Cardiac muscle cell (in vitro differentiated cells and primary cell): ENCODE data around the gene COL27A1. TPM values are rescaled to one million over a fixed set of nuclear protein-coding genes. Genes with fewer than 3 reads are reported as not detected.

ENCODE experiments used
- DNase-seq, 2 donors: peaks; one replicate each; pipeline versions ENCODE4 v3.0.0 to v3.0.0-alpha.2; 2010 to 2017; ENCODE audit warnings: low read depth in 1 of 2, low spot score in 1 of 2
- H3K27ac ChIP-seq: fragments of 200-600 bp; sonication (generic); 2 replicates; pipeline ENCODE4 v1.5.1; 2016
- H3K27me3 ChIP-seq: fragments of 200-600 bp; sonication (generic); 2 replicates; pipeline ENCODE4 v1.6.0; 2016; ENCODE audit warnings: control low read depth
- H3K36me3 ChIP-seq: fragments of 200-600 bp; sonication (generic); 2 replicates; pipeline ENCODE4 v1.5.1; 2016; ENCODE audit warnings: control low read depth
- H3K4me1 ChIP-seq: fragments of 200-600 bp; sonication (generic); 2 replicates; pipeline ENCODE4 v1.8.1; 2017; ENCODE audit warnings: low read depth, mild to moderate bottlenecking, mixed run types
- H3K4me3 ChIP-seq: fragments of 200-600 bp; sonication (generic); 2 replicates; pipeline ENCODE4 v1.5.1; 2016; ENCODE audit warnings: mild to moderate bottlenecking
- H3K9me3 ChIP-seq: fragments of 200-600 bp; sonication (generic); 2 replicates; pipeline ENCODE4 v1.5.1; 2017; ENCODE audit warnings: low read depth, mild to moderate bottlenecking, control low read depth
- polyA plus RNA-seq: library from polyadenylated mRNA; unstranded; fragments of >200 nt; fragmentation: Nextera tagmentation; extraction: Ambion mirVana; gene quantifications from 2 replicates; pipeline ENCODE4 v1.2.1, GENCODE V29; 2016
- total RNA-seq: library from RNA; depleted of rRNA; stranded (reverse); fragments of >200 nt; gene quantifications from 2 replicates; pipeline ENCODE4 v1.2.3, GENCODE V29; 2016
- TF ChIP-seq, protein P1 (sequence below): IDR thresholded peaks from 2 replicates; pipeline ENCODE4 v1.5.1; 2012; ENCODE audit warnings: low read depth, mild to moderate bottlenecking, low read length

Gene COL27A1
- total and polyA plus RNA-seq, 2 experiments from 2014 or later = 12.2 to 19.2 TPM

- Histone ChIP-seq H3K36me3 (no peaks in the 10 kb centered on the region), H3K9me3 (no peaks in the 10 kb centered on the region), H3K27me3 (no peaks in the 10 kb centered on the region), H3K4me1 (no peaks in the 10 kb centered on the region), H3K4me3 (no peak overlapping the region), H3K27ac (no peak overlapping the region)
- DNase-seq = peak; percentile 42 to 75
- TF ChIP-seq, protein P1, sequence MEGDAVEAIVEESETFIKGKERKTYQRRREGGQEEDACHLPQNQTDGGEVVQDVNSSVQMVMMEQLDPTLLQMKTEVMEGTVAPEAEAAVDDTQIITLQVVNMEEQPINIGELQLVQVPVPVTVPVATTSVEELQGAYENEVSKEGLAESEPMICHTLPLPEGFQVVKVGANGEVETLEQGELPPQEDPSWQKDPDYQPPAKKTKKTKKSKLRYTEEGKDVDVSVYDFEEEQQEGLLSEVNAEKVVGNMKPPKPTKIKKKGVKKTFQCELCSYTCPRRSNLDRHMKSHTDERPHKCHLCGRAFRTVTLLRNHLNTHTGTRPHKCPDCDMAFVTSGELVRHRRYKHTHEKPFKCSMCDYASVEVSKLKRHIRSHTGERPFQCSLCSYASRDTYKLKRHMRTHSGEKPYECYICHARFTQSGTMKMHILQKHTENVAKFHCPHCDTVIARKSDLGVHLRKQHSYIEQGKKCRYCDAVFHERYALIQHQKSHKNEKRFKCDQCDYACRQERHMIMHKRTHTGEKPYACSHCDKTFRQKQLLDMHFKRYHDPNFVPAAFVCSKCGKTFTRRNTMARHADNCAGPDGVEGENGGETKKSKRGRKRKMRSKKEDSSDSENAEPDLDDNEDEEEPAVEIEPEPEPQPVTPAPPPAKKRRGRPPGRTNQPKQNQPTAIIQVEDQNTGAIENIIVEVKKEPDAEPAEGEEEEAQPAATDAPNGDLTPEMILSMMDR = peak; percentile 61
Observed at GRCh38 chr9:114271556-114272510, 116.5 kb downstream of the COL27A1 start.

DNA sequence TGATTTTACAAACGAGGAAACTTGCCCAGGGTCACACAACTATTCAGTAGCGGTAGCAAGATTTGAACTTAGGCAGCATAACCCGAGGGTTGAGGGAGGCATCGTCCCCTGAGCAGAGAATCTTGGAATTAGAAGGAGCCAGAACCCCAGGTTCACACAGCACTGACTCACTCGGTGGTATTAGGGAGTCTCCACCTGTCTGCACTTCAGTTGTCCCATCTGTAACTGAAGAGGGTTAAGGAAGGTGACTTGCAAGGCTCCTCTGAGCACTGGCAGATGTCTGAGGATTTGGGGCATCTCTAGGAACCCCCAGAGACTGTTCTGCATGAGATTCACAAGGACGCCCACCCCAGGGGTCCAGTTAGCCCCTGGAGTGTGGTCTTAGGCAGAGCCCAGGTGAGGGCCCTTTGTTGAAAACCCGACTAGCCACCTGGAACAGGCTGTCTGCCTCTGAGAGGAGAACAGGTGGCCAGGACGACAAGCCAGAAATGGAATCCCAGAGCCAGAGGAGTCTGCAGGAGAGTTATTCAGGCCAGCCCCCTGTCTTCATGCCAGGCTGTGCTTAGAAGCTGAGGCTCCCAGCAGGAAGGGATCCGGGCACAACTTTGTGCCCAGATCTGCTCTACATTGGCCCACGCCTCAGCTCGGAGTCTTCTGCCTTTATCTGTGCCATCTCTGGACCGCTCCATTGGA lies 117.5 kb downstream of the COL27A1 start:
- H3K27ac ChIP-seq = no peak overlapping the region
- H3K4me1 ChIP-seq = no peaks in the 10 kb centered on the region
- no peak for DNase-seq
- H3K4me3 ChIP-seq = no peak overlapping the region
- TF ChIP-seq, protein P1 = no peak
- H3K9me3 ChIP-seq = no peaks in the 10 kb centered on the region
- no peaks in the 10 kb centered on the region for H3K36me3 ChIP-seq
- no peaks in the 10 kb centered on the region for H3K27me3 ChIP-seq

GRCh38 chr9:114273461-114273881 lies 118.1 kb downstream of the COL27A1 start:
- no peak for DNase-seq
- TF ChIP-seq, protein P1 = no peak
- Histone ChIP-seq H3K36me3 (no peaks in the 10 kb centered on the region), H3K9me3 (no peaks in the 10 kb centered on the region), H3K4me3 (no peak overlapping the region), H3K27ac (no peak overlapping the region), H3K4me1 (no peaks in the 10 kb centered on the region), H3K27me3 (no peaks in the 10 kb centered on the region)

GRCh38 chr9:114274217-114274616 lies 118.9 kb downstream of the COL27A1 start:
- Histone ChIP-seq H3K36me3 (no peaks in the 10 kb centered on the region), H3K4me3 (no peak overlapping the region), H3K4me1 (no peaks in the 10 kb centered on the region), H3K27ac (no peak overlapping the region), H3K9me3 (no peaks in the 10 kb centered on the region), H3K27me3 (no peaks in the 10 kb centered on the region)
- TF ChIP-seq, protein P1 = no peak
- no peak for DNase-seq

DNA sequence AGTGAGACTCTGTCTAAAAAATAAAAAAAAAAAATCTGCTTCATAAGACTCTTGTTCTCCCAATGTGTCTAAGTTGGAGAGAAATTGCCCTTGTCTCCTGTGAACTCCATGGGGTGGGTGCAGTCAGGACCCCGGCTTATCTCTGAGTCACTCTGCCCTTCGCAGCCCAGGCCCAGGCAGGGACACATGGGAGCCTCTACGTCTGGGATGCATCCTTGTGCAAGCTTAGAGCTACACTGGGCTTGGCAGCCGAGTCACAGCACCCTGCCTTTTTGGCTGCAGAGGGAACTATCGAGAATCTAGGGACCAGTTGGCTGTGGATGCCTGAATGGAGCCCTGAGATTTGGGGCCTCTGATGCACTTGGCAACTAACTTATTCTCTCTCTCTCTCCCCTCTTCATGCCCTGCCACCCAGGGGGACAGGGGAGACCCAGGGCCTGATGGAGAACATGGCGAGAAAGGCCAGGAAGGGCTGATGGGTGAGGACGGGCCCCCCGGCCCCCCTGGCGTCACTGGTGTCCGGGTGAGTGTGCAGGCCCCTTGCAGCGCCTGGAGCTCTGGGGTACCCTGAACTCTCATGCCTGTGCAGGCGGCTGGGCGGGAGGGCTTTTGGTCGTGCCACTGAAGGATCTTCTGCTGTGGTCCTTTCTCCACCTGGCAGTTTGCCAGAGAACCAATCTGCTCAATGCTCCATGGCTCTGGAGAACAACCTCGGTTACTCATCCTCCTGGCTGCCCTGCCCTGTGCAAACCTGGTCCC lies 120.1 kb downstream of the COL27A1 start:
- no peaks in the 10 kb centered on the region for H3K36me3 ChIP-seq
- no peak overlapping the region for H3K27ac ChIP-seq
- H3K4me3 ChIP-seq = no peak overlapping the region
- H3K4me1 ChIP-seq = no peaks in the 10 kb centered on the region
- no peak for DNase-seq
- TF ChIP-seq, protein P1 = no peak
- no peaks in the 10 kb centered on the region for H3K27me3 ChIP-seq
- no peaks in the 10 kb centered on the region for H3K9me3 ChIP-seq
